Smooth muscle cell (in vitro differentiated cells): ENCODE measurements around the gene BBS5. TPM values are rescaled to one million over a fixed set of nuclear protein-coding genes. Genes with fewer than 3 reads are reported as not detected.

Experiments
- DNase-seq: peaks from one replicate; lab custom pipeline; 2025; ENCODE audit not compliant: unreplicated experiment; lab: John Stamatoyannopoulos, UW
- H2AFZ ChIP-seq: fragments of 200-600 bp; sonication (generic); 2 replicates; pipeline ENCODE4 v1.6.0; 2016; ENCODE audit warnings: antibody characterized with exemption, low read depth, mild to moderate bottlenecking
- H3F3A ChIP-seq: fragments of 200-600 bp; sonication (generic); 2 replicates; pipeline ENCODE4 v1.6.0; 2017; ENCODE audit warnings: antibody characterized with exemption, low read depth
- H3K27ac ChIP-seq: fragments of 200-600 bp; sonication (generic); 2 replicates; pipeline ENCODE4 v1.5.1; 2016; ENCODE audit warnings: low read depth, mild to moderate bottlenecking
- H3K27me3 ChIP-seq: fragments of 200-600 bp; sonication (generic); 2 replicates; pipeline ENCODE4 v1.6.1; 2016; ENCODE audit warnings: low read depth, mild to moderate bottlenecking
- H3K36me3 ChIP-seq: fragments of 200-600 bp; sonication (generic); 2 replicates; pipeline ENCODE4 v1.5.1; 2016; ENCODE audit warnings: low read depth
- H3K4me1 ChIP-seq: fragments of 200-600 bp; sonication (generic); 2 replicates; pipeline ENCODE4 v1.5.1; 2016; ENCODE audit warnings: low read depth
- H3K4me2 ChIP-seq: fragments of 200-600 bp; sonication (generic); 2 replicates; pipeline ENCODE4 v1.6.0; 2016; ENCODE audit warnings: mild to moderate bottlenecking
- H3K4me3 ChIP-seq: fragments of 200-600 bp; sonication (generic); 2 replicates; pipeline ENCODE4 v1.5.1; 2016; ENCODE audit warnings: mild to moderate bottlenecking
- H3K79me2 ChIP-seq: fragments of 200-600 bp; sonication (generic); 2 replicates; pipeline ENCODE4 v1.6.0; 2016; ENCODE audit warnings: low read depth, mild to moderate bottlenecking
- H3K9ac ChIP-seq: fragments of 200-600 bp; sonication (generic); 2 replicates; pipeline ENCODE4 v1.6.0; 2016; ENCODE audit warnings: low read depth
- H3K9me3 ChIP-seq: fragments of 200-600 bp; sonication (generic); replicated peaks from 2 replicates; pipeline ENCODE4 v1.5.1; 2016; ENCODE audit warnings: low read depth
- H4K20me1 ChIP-seq: fragments of 200-600 bp; sonication (generic); 2 replicates; pipeline ENCODE4 v1.6.0; 2016; ENCODE audit warnings: low read depth
- CTCF ChIP-seq: fragments of 200-600 bp; sonication (generic); IDR thresholded peaks from 2 replicates; pipeline ENCODE4 v1.5.1; 2017; ENCODE audit warnings: borderline replicate concordance, mild to moderate bottlenecking, antibody characterized with exemption; ENCODE audit not compliant: insufficient read depth, poor library complexity, severe bottlenecking
- WGBS: methylation state at CpG from one replicate; pipeline ENCODE4 v1.1.7; 2016; ENCODE audit warnings: low lambda C conversion rate; 5-methylcytosine and 5-hydroxymethylcytosine counted together
- polyA plus RNA-seq: library from polyadenylated mRNA; unstranded; fragments of >200 nt; fragmentation: Nextera tagmentation; extraction: Ambion mirVana; gene quantifications from 2 replicates; pipeline ENCODE4 v1.2.1, GENCODE V29; 2016
- total RNA-seq: library from RNA; depleted of rRNA; stranded (reverse); fragments of >200 nt; gene quantifications from 2 replicates; pipeline ENCODE4 v1.2.3, GENCODE V29; 2014

BBS5 gene
- total and polyA plus RNA-seq, 2 experiments from 2014 or later, result 4.3 to 5.4 TPM

GRCh38 chr2:169472249-169472648 lies 7.0 kb upstream of the BBS5 start:
- WGBS, result 83% methylated on average over 1 of the region's 1 CpG
- H3K79me2 ChIP-seq, result no peaks in the 10 kb centered on the region
- no peak overlapping the region for H3K9ac ChIP-seq
- no peak overlapping the region for H3K4me3 ChIP-seq
- H4K20me1 ChIP-seq, result no peaks in the 10 kb centered on the region
- H3K27ac ChIP-seq, result no peak overlapping the region
- no peaks in the 10 kb centered on the region for H3K27me3 ChIP-seq
- H2AFZ ChIP-seq, result no peak overlapping the region
- TF ChIP-seq CTCF, result no peak
- no peaks in the 10 kb centered on the region for H3F3A ChIP-seq
- H3K4me2 ChIP-seq, result no peak overlapping the region
- DNase-seq, result no peak
- no peaks in the 10 kb centered on the region for H3K36me3 ChIP-seq
- H3K9me3 ChIP-seq, result no peaks in the 10 kb centered on the region
- no peaks in the 10 kb centered on the region for H3K4me1 ChIP-seq

- peaks cover 5% of the 10 kb centered on the region for H3K4me1 ChIP-seq
- H3K27ac ChIP-seq, result no peak overlapping the region
- no peak overlapping the region for H3K9ac ChIP-seq
- 81% methylated on average over 3 of the region's 3 CpGs for WGBS
- H3K79me2 ChIP-seq, result no peaks in the 10 kb centered on the region
- H4K20me1 ChIP-seq, result no peaks in the 10 kb centered on the region
- H3K4me3 ChIP-seq, result no peak overlapping the region
- no peak overlapping the region for H3K4me2 ChIP-seq
- H3K36me3 ChIP-seq, result no peaks in the 10 kb centered on the region
- DNase-seq, result no peak
- H3K9me3 ChIP-seq, result no peaks in the 10 kb centered on the region
- no peak overlapping the region for H2AFZ ChIP-seq
- TF ChIP-seq CTCF, result no peak
- H3F3A ChIP-seq, result no peaks in the 10 kb centered on the region
- H3K27me3 ChIP-seq, result no peaks in the 10 kb centered on the region
These were observed 2.8 kb upstream of the BBS5 start for GRCh38 chr2:169476459-169476858.

GRCh38 chr2:169478339-169478738 lies 955 bp upstream of the BBS5 start:
- Histone ChIP-seq H3F3A (no peaks in the 10 kb centered on the region), H3K79me2 (no peaks in the 10 kb centered on the region), H3K36me3 (no peaks in the 10 kb centered on the region), H3K27ac (no peak overlapping the region), H2AFZ (no peak overlapping the region), H3K9ac (no peak overlapping the region), H3K4me1 (peaks cover 5% of the 10 kb centered on the region), H3K9me3 (no peaks in the 10 kb centered on the region), H3K27me3 (no peaks in the 10 kb centered on the region), H3K4me2 (no peak overlapping the region), H4K20me1 (no peaks in the 10 kb centered on the region), H3K4me3 (no peak overlapping the region)
- DNase-seq, result no peak
- TF ChIP-seq CTCF, result no peak
- 87% methylated on average over 3 of the region's 3 CpGs for WGBS

- 86% methylated on average over 14 of the region's 14 CpGs for whole genome bisulfite sequencing
- Histone ChIP-seq H4K20me1 (no peaks in the 10 kb centered on the region), H3K4me3 (peak overlapping the region; percentile 63), H3K4me1 (peaks cover 5% of the 10 kb centered on the region), H3K36me3 (no peaks in the 10 kb centered on the region), H3K9ac (peak overlapping the region; percentile 39), H3K79me2 (no peaks in the 10 kb centered on the region), H3K9me3 (no peaks in the 10 kb centered on the region), H3K4me2 (peak overlapping the region; percentile 89), H3F3A (no peaks in the 10 kb centered on the region), H3K27me3 (no peaks in the 10 kb centered on the region), H2AFZ (peak overlapping the region; percentile 91), H3K27ac (peak overlapping the region; percentile 4)
- TF ChIP-seq CTCF, result no peak
- DNase-seq, result no peak
These were observed 493 bp upstream of the BBS5 start for GRCh38 chr2:169478745-169479256.
